HG03196 (cell line): ENCODE results near the gene ETFBKMT.
"Not testable (repeated sequence)": the region's sequence is repeated elsewhere in the genome, so short reads cannot be mapped to it uniquely, and the experiment has no call there.

Experiments
- ATAC-seq: cut with Tn5 transposase; IDR thresholded peaks from one replicate; pipeline ENCODE4 v1.9.1; 2021; ENCODE audit not compliant: unreplicated experiment

The ETFBKMT gene

GRCh38 chr12:31716998-31717397 lies 57.5 kb downstream of the ETFBKMT start:
- ATAC-seq: not testable (repeated sequence)

DNA sequence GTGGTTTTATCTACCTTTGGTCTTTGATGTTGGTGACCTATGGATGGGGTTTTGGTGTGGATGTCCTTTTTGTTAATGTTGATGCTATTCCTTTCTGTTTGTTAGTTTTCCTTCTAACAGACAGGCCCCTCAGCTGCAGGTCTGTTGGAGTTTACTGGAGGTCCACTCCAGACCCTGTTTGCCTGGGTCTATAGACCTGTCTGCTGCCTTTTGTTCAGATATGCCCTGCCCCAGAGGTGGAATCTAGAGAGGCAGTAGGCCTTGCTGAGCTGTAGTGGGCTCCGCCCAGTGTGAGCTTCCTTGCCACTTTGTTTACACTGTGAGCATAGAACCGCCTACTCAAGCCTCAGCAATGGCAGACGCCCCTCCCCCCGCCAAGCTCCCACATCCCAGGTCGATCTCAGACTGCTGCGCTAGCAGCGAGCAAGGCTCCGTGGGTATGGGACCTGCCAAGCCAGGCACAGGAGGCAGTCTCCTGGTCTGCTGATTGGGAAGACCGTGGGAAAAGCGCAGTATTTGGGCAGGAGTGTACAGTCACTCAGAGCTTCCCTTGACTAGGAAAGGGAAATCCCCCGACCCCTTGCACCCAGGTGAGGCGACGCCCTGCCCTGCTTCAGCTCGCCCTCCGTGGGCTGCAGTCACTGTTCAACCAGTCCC lies 59.2 kb downstream of the ETFBKMT start:
- not testable (repeated sequence) for ATAC-seq

- no peak for ATAC-seq
Measured at GRCh38 chr12:31722580-31722979, 63.1 kb downstream of the ETFBKMT start.
